ENCODE results near the gene LRSAM1.
A peak's percentile ranks its signal among the peaks of the same experiment; 100 is the strongest.

LRSAM1 gene

GRCh38 chr9:127423934-127424675, 27.2 kb upstream of the LRSAM1 start, which contains the start of gene ZNF79:
TSS of gene ZNF79 (plus strand) at chr9:127424382. CDS start at chr9:127424788, 406 bp downstream.
- H3K4me3 ChIP-seq (ENCODE audit: low read depth, low read length), result peak within 1 kb of the TSS; percentile 95
- peak; percentile 75 for DNase-seq (ENCODE audit: low read depth)

GRCh38 chr9:127424676-127424999, 26.7 kb upstream of the LRSAM1 start:
- no peak for DNase-seq (ENCODE audit: low read depth)
- H3K4me3 ChIP-seq (ENCODE audit: low read depth, low read length), result peak overlapping the region; percentile 95

GRCh38 chr9:127426756-127427155, 24.6 kb upstream of the LRSAM1 start:
- DNase-seq (ENCODE audit: low read depth), result no peak
- no peak overlapping the region for H3K4me3 ChIP-seq (ENCODE audit: low read depth, low read length)

- no peak overlapping the region for H3K4me3 ChIP-seq (ENCODE audit: low read depth, low read length)
- DNase-seq (ENCODE audit: low read depth), result no peak
Measured at GRCh38 chr9:127428348-127428747, 23.0 kb upstream of the LRSAM1 start.

- DNase-seq (ENCODE audit: low read depth), result no peak
- H3K4me3 ChIP-seq (ENCODE audit: low read depth, low read length), result no peak overlapping the region
Measured at GRCh38 chr9:127430415-127430814, 20.9 kb upstream of the LRSAM1 start.

GRCh38 chr9:127437497-127438264, 13.6 kb upstream of the LRSAM1 start:
- DNase-seq (ENCODE audit: low read depth), result no peak
- H3K4me3 ChIP-seq (ENCODE audit: low read depth, low read length), result no peak overlapping the region

- no peak for DNase-seq (ENCODE audit: low read depth)
Measured at GRCh38 chr9:127438394-127438793, 12.9 kb upstream of the LRSAM1 start.

GRCh38 chr9:127444283-127444920, 6.9 kb upstream of the LRSAM1 start:
- DNase-seq (ENCODE audit: low read depth), result no peak
- H3K4me3 ChIP-seq (ENCODE audit: low read depth, low read length), result no peak overlapping the region

More at GRCh38 chr9:127438394-127438793, 12.9 kb upstream of the LRSAM1 start:
- no peak overlapping the region for H3K4me3 ChIP-seq (ENCODE audit: low read depth, low read length)

GRCh38 chr9:127444921-127445850, 6.1 kb upstream of the LRSAM1 start:
- no peak overlapping the region for H3K4me3 ChIP-seq (ENCODE audit: low read depth, low read length)
- no peak for DNase-seq (ENCODE audit: low read depth)

GRCh38 chr9:127445851-127446712, 5.2 kb upstream of the LRSAM1 start:
- no peak overlapping the region for H3K4me3 ChIP-seq (ENCODE audit: low read depth, low read length)
- no peak for DNase-seq (ENCODE audit: low read depth)

GRCh38 chr9:127446713-127447415, 4.4 kb upstream of the LRSAM1 start:
- no peak for DNase-seq (ENCODE audit: low read depth)
- no peak overlapping the region for H3K4me3 ChIP-seq (ENCODE audit: low read depth, low read length)

- no peak for DNase-seq (ENCODE audit: low read depth)
- H3K4me3 ChIP-seq (ENCODE audit: low read depth, low read length), result no peak overlapping the region
Measured at GRCh38 chr9:127447416-127448111, 3.7 kb upstream of the LRSAM1 start.

- peak overlapping the region; percentile 92 for H3K4me3 ChIP-seq (ENCODE audit: low read depth, low read length)
- DNase-seq (ENCODE audit: low read depth), result no peak
Measured at GRCh38 chr9:127448112-127448805, 3.1 kb upstream of the LRSAM1 start.

- DNase-seq (ENCODE audit: low read depth), result no peak
- H3K4me3 ChIP-seq (ENCODE audit: low read depth, low read length), result peak overlapping the region; percentile 92
Measured at GRCh38 chr9:127449332-127449966, 1.9 kb upstream of the LRSAM1 start.

- no peak for DNase-seq (ENCODE audit: low read depth)
- peak overlapping the region; percentile 92 for H3K4me3 ChIP-seq (ENCODE audit: low read depth, low read length)
Measured at GRCh38 chr9:127450243-127450760, 1.0 kb upstream of the LRSAM1 start.

GRCh38 chr9:127451608-127451857, 223 bp downstream of the LRSAM1 start:
- DNase-seq (ENCODE audit: low read depth), result no peak
- peak overlapping the region; percentile 92 for H3K4me3 ChIP-seq (ENCODE audit: low read depth, low read length)
